ENCODE measurements around the gene MBP. TPM values are rescaled to one million over a fixed set of nuclear protein-coding genes. Genes with fewer than 3 reads are reported as not detected.

The MBP gene
- total RNA-seq, 1 experiment from 2014 or later: 47.4 TPM

- intact Hi-C loops (cut with micrococcal nuclease): no loop called here
- TF ChIP-seq CTCF (conservative IDR thresholded peaks at IDR 0.05; ENCODE audit: low read depth, low read length) (no peak), EZH2phosphoT487 (IDR thresholded peaks at IDR 0.05; ENCODE audit: borderline replicate concordance, low read length) (no peak), EZH2 (IDR thresholded peaks at IDR 0.05; ENCODE audit: low read length, unreplicated experiment) (no peak)
- H3K4me2 ChIP-seq (ENCODE audit: low read length): peak overlapping the region; percentile 80
- peaks cover 46% of the 10 kb centered on the region for H3K4me1 ChIP-seq (ENCODE audit: insufficient read depth, low read length)
- ATAC-seq (no peak), DNase-seq (no peak)
- no peak overlapping the region for H2AFZ ChIP-seq (ENCODE audit: low read length)
- no peaks in the 10 kb centered on the region for H3K27me3 ChIP-seq (ENCODE audit: low read length)
- H3K79me2 ChIP-seq (ENCODE audit: low read length): peaks cover 16% of the 10 kb centered on the region
- H3K9me2 ChIP-seq (replicated peaks; ENCODE audit: low read length): no peaks in the 10 kb centered on the region
- peaks cover 21% of the 10 kb centered on the region for H3K36me3 ChIP-seq (ENCODE audit: low read depth, low read length)
- ChIA-PET POLR2A (ENCODE audit: unreplicated experiment) (no interaction called here), CTCF (no interaction called here)
- no peaks in the 10 kb centered on the region for H4K20me1 ChIP-seq (ENCODE audit: low read length)
- H3K4me3 ChIP-seq (ENCODE audit: low read length): no peak overlapping the region
- peak overlapping the region; percentile 99 for H3K27ac ChIP-seq (ENCODE audit: low read length)
- H3K9me3 ChIP-seq (ENCODE audit: low read length): no peaks in the 10 kb centered on the region
- BruUV-seq (replicated peaks): no TSS peak
- peak overlapping the region; percentile 86 for H3K9ac ChIP-seq (ENCODE audit: low read length)
- H3F3A ChIP-seq (ENCODE audit: low read length, unreplicated experiment): peaks cover 11% of the 10 kb centered on the region
Observed at GRCh38 chr18:77103187-77103850, 29.3 kb downstream of the MBP start.

- CTCF ChIA-PET: interaction anchor here (1.2 to 2.0 kb wide), 2 partner anchors 30 to 37 kb away, joined by 3 to 7 read pairs; partner anchors contain the start of gene MBP
- Histone ChIP-seq H3K4me2 (ENCODE audit: low read length) (peak overlapping the region; percentile 80), H3K9me3 (ENCODE audit: low read length) (no peaks in the 10 kb centered on the region), H2AFZ (ENCODE audit: low read length) (no peak overlapping the region), H4K20me1 (ENCODE audit: low read length) (no peaks in the 10 kb centered on the region), H3K4me1 (ENCODE audit: insufficient read depth, low read length) (peaks cover 46% of the 10 kb centered on the region), H3K79me2 (ENCODE audit: low read length) (peaks cover 16% of the 10 kb centered on the region), H3F3A (ENCODE audit: low read length, unreplicated experiment) (peaks cover 11% of the 10 kb centered on the region), H3K27me3 (ENCODE audit: low read length) (no peaks in the 10 kb centered on the region), H3K4me3 (ENCODE audit: low read length) (peak overlapping the region; percentile 30; the same call in 1 of the 2 replicates), H3K9me2 (replicated peaks; ENCODE audit: low read length) (no peaks in the 10 kb centered on the region), H3K9ac (ENCODE audit: low read length) (peak overlapping the region; percentile 86), H3K36me3 (ENCODE audit: low read depth, low read length) (peaks cover 21% of the 10 kb centered on the region), H3K27ac (ENCODE audit: low read length) (peak overlapping the region; percentile 99)
- ATAC-seq (peak; percentile 16), DNase-seq (peak; percentile 46)
- POLR2A ChIA-PET (ENCODE audit: unreplicated experiment): interaction anchor here (1.0 kb wide), 1 partner anchor 30 kb away, joined by 4 read pairs; the partner anchor contains the start of gene MBP
- intact Hi-C loops (cut with micrococcal nuclease): loop anchor here (1.0 kb wide), 1 partner anchor 25 kb away; no protein-coding TSS in a partner anchor
- TF ChIP-seq CTCF (conservative IDR thresholded peaks at IDR 0.05; ENCODE audit: low read depth, low read length) (no peak), EZH2phosphoT487 (IDR thresholded peaks at IDR 0.05; ENCODE audit: borderline replicate concordance, low read length) (no peak), EZH2 (IDR thresholded peaks at IDR 0.05; ENCODE audit: low read length, unreplicated experiment) (no peak)
- no TSS peak for BruUV-seq (replicated peaks)
Observed at GRCh38 chr18:77102259-77103040, 30.1 kb downstream of the MBP start.

Data from PC-3 (cell line).